Measurements from ENCODE around the gene CNN1. TPM values are rescaled to one million over a fixed set of nuclear protein-coding genes. Genes with fewer than 3 reads are reported as not detected.

The CNN1 gene
- total RNA-seq: 10 to 100 TPM in 1 of 4 donors, 1 to 10 TPM in 3; 1.9 to 11.9 (median 5.6) TPM
- 10 to 100 TPM in 1 of 3 donors, 1 to 10 TPM in 2; 4.4 to 11.0 (median 5.7) TPM for polyA plus RNA-seq
- long read RNA-seq, donor 1, transcript CNN1-201 (7 exons, 1,633 nt): major isoform, 11 of 14 reads
- long read RNA-seq, donor 1, partial matches to known transcripts: 0 of 14 reads
- long read RNA-seq, donor 1, other reads (novel, unspliced or antisense): 3 of 14 reads
- long read RNA-seq, donor 2, partial matches to known transcripts: 0 of 2 reads
- long read RNA-seq, donor 2, other reads (novel, unspliced or antisense): 1 of 2 reads

DNA sequence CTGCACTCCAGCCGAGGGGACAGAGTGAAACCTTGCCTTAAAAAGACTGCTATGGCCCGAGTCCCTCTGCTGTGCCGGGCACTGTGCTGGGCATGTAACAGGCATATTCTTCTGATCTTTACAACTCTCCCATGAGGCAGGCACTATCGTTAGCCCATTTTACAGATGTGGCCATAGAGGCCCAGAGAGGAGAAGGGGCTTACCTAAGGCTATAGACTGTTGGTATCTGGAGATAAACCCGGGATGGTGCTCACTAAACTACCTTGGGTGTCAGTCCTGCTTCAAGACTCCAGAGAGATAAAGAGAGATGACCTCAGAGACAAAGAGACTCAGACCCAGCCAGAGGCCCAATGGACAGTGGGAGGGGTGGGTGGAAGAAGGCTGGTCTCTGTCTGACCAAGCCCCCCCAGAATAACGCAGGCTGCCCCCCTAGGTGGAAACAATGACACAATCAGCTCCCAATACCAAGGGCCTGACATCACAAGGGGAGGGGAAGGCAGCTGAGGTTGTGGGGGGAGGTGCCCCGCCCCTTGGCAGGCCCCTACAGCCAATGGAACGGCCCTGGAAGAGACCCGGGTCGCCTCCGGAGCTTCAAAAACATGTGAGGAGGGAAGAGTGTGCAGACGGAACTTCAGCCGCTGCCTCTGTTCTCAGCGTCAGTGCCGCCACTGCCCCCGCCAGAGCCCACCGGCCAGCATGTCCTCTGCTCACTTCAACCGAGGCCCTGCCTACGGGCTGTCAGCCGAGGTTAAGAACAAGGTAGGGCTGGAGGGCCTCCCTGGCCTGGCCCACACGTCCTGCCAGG, at the start of gene CNN1:
Gene CNN1 (plus strand): TSS at position 620 of the 805 bp plus-strand sequence. CDS start 77 bp downstream, at position 697.
- no peak for ATAC-seq
- peak within 1 kb of the TSS; percentile 42 for H3K27ac ChIP-seq
- 24 to 32% (median 30%) methylated on average over 15 to 21 of the region's 21 CpGs for WGBS, 3 donors

DNA sequence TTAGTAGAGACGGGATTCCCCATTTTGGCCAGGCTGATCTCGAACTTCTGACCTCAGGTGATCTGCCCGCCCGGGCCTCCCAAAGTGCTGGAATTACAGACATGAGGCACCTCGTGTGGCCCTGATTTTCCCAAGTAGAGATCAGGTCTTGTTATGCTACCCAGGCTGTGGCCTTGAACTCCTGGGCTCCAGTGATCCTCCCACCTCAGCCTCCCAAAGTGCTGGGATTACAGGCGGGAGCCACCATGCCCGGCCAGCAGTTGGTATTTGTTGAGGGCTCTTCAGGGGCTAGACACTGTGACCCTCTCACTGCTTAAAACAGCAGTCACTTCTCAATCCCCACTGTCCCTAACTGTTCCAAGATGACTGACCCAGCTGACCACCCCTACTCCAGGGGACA, 49.3 kb upstream of the CNN1 start:
- H3K9me3 ChIP-seq: no peaks in the 10 kb centered on the region
- H3K36me3 ChIP-seq (ENCODE audit: insufficient read depth in 1 of 2, low read depth in 1 of 2): peaks cover 0 to 30% of the 10 kb centered on the region in 2 donors
- no peak overlapping the region for H3K27ac ChIP-seq
- peaks cover 0 to 3% (median 0%) of the 10 kb centered on the region in 3 donors for H3K27me3 ChIP-seq (ENCODE audit: insufficient read depth in 3 of 3, low read length in 2 of 3)
- intact Hi-C loops (cut with DNase I): no loop called here
- TF ChIP-seq, protein P1, sequence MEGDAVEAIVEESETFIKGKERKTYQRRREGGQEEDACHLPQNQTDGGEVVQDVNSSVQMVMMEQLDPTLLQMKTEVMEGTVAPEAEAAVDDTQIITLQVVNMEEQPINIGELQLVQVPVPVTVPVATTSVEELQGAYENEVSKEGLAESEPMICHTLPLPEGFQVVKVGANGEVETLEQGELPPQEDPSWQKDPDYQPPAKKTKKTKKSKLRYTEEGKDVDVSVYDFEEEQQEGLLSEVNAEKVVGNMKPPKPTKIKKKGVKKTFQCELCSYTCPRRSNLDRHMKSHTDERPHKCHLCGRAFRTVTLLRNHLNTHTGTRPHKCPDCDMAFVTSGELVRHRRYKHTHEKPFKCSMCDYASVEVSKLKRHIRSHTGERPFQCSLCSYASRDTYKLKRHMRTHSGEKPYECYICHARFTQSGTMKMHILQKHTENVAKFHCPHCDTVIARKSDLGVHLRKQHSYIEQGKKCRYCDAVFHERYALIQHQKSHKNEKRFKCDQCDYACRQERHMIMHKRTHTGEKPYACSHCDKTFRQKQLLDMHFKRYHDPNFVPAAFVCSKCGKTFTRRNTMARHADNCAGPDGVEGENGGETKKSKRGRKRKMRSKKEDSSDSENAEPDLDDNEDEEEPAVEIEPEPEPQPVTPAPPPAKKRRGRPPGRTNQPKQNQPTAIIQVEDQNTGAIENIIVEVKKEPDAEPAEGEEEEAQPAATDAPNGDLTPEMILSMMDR (IDR thresholded peaks at IDR 0.05): no peak
- no peak for ATAC-seq
- H3K4me3 ChIP-seq: no peak overlapping the region
- H3K4me1 ChIP-seq: no peaks in the 10 kb centered on the region
- no peak for DNase-seq
- WGBS, 3 donors: 89 to 94% (median 91%) methylated on average over 7 of the region's 7 CpGs

More for the DNA sequence above, at the start of gene CNN1:
- H3K4me3 ChIP-seq: peak within 1 kb of the TSS; percentile 47
- peak; percentile 41 to 59 for DNase-seq
- no peaks in the 10 kb centered on the region for H3K4me1 ChIP-seq
- TF ChIP-seq, protein P1 (IDR thresholded peaks at IDR 0.05): no peak
- H3K27me3 ChIP-seq (ENCODE audit: insufficient read depth in 3 of 3, low read length in 2 of 3): no peaks in the 10 kb centered on the region
- no peaks in the 10 kb centered on the region for H3K36me3 ChIP-seq (ENCODE audit: insufficient read depth in 1 of 2, low read depth in 1 of 2)
- no peaks in the 10 kb centered on the region for H3K9me3 ChIP-seq
- intact Hi-C loops (cut with DNase I): no loop called here

DNA sequence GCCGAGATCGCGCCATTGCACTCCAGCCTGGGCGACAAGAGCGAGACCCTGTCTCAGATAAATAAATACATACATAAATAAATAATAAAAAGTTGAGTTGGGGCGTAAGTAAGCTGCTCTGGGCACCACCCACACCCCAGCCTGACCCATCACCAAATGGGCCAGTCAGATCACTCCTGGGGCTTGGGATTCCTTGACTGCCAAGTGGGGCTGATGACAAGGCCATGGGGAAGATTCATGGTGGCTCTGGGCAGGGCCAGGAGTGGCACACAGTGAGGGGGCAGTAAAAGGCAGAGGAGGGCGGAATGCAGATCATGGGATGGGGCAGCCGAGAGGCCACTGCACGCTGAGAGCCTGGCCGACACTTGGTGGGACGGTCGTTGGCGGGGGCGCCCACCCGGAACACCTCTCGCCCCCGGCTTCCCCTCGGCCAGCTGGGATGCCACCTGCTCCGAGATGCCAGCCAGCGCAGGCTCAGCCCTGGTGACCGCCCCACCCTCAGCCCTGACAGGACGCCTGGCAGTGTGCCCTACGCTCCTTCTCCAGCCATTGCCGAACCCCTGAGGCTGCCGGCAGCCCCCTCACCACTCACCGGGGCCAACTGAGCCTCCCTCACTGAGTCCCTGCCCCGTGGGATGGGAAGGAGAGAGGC, 43.9 kb upstream of the CNN1 start:
- DNase-seq (no peak), ATAC-seq (no peak)
- 78 to 85% (median 84%) methylated on average over 20 to 27 of the region's 27 CpGs for WGBS, 3 donors
- Histone ChIP-seq H3K4me3 (no peak overlapping the region), H3K27me3 (ENCODE audit: insufficient read depth in 3 of 3, low read length in 2 of 3) (no peaks in the 10 kb centered on the region), H3K9me3 (no peaks in the 10 kb centered on the region), H3K36me3 (ENCODE audit: insufficient read depth in 1 of 2, low read depth in 1 of 2) (peaks cover 0 to 51% of the 10 kb centered on the region in 2 donors), H3K4me1 (no peaks in the 10 kb centered on the region), H3K27ac (no peak overlapping the region)
- intact Hi-C loops (cut with DNase I): loop anchor here in 1 of 2 donors (5.0 kb wide), 1 partner anchor 93 kb away; no protein-coding TSS in a partner anchor
- TF ChIP-seq, protein P1 (IDR thresholded peaks at IDR 0.05): no peak

DNA sequence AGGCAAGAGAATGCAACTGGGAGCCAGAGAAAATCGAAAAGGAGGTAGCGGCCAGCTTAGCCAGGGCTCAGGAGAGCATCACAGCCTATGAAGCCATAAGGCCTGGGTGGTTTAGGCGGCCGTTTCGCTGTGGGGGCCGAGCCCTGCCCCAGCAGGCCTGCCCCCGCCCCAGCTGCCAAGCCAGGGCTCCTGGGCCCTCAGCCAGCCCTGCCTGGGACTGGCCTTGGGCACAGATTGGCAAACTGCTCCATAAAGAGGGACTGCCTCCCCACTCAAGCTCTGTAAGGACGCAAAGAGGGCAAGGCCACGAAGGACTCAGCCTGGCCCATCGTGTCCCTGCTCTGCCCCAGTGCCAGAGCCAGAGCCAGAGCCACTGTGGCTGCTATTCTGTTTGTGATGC, 43.2 kb upstream of the CNN1 start:
- H3K36me3 ChIP-seq (ENCODE audit: insufficient read depth in 1 of 2, low read depth in 1 of 2): peaks cover 0 to 51% of the 10 kb centered on the region in 2 donors
- 60 to 74% (median 74%) methylated on average over 9 to 10 of the region's 10 CpGs for WGBS, 3 donors
- intact Hi-C loops (cut with DNase I): loop anchor here in 1 of 2 donors (5.0 kb wide), 1 partner anchor 92 kb away; no protein-coding TSS in a partner anchor
- no peak overlapping the region for H3K27ac ChIP-seq
- TF ChIP-seq, protein P1 (IDR thresholded peaks at IDR 0.05): no peak
- H3K4me3 ChIP-seq: no peak overlapping the region
- no peaks in the 10 kb centered on the region for H3K4me1 ChIP-seq
- ATAC-seq (no peak), DNase-seq (no peak)
- no peaks in the 10 kb centered on the region for H3K27me3 ChIP-seq (ENCODE audit: insufficient read depth in 3 of 3, low read length in 2 of 3)
- H3K9me3 ChIP-seq: no peaks in the 10 kb centered on the region

Data from psoas muscle (tissue), 8 donors.